HG02943 (cell line): ENCODE measurements around the gene SGCD.

Experiments
- ATAC-seq: cut with Tn5 transposase; IDR thresholded peaks from one replicate; pipeline ENCODE4 v1.9.1; 2021; ENCODE audit warnings: mild to moderate bottlenecking, low read depth, moderate library complexity; ENCODE audit not compliant: unreplicated experiment

SGCD gene

DNA sequence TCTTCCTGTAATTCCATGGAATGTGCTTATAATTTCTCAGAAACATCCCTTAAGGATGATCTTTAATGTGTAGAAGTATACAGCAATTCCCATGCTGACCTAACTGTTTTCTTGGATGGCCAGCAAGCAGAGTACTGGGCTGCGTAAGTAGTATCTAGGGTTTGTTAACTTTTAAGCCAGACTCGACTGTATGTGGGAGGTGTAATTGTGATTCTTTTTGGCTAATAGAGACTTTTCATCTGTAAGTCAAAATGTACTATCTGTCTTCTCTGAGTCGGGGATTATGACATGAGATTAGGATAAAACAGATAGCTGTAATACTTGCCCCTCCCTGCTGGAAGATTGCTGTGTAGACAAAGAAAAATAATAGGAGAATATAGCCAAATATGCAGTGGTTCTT lies 169.3 kb downstream of the SGCD start:
- ATAC-seq: no peak

DNA sequence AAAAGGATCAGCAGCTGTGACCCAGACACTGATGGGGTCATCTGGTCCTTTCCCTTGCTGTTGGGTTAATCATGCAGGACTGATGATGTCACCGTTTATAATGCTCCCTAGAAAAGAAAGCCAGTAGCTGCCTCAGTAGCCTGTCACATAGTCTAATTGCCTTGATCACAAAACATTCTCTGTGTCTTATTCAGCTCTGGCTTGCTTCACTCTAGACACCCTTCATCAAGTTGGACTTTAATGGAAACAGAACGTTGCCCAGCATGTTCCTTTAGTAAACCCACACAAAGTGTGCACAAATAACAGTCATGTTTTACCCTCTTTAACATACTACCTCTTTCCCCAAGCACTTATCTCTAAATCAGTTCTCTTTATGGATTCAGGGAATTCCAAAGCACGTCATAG lies 170.8 kb downstream of the SGCD start:
- ATAC-seq: no peak

DNA sequence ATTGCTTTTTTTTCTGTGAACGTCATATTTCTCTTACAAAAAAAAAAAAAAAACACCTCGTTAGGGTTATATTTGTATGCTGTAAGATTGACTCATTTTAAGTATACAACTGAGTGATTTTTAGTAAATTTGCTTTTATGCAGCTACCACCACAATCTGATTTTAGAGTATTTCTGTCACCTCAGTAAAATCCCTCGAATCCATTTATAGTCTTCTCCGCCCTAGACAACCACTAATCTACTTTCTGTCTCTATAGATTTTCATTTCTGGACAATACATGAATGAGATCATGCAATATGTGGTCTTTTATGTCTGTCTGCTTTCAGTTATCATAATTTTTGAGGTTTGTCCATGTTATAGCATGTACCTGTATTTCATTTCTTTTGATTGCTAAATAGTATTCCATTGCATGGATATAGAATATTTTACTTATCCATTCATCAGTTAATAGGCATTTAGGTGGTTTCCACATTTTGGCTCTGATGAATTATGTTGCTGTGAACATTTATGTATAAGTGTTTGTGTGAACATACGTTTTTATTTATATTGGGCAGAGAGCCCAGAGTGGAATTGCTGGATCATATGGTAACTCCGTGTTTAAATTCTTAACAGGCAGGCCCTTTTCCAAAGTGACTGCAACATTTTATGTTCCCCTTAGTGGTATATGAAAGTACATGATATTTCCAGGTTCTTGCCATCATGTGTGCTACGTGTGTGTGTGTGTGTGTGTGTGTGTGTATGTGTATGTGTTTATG lies 171.4 kb downstream of the SGCD start:
- no peak for ATAC-seq

DNA sequence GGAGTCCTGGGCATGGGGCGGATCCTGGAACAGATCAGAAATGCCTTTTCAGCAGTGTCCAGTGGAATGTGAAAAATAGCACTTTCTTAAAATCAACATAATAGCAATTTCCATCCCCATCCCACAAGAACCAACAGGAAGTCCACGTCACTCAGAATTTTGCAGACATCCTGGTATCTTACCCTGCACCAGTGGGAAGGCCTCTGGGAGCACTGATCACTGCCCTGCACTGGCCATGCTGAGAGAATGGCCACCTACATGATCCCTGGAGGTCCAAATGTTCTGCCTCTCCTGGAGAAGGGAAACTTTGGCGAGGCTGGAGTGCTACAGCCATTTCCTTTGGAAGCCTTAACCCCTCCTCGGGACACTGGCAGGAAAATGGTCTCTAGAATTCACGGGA lies 173.8 kb downstream of the SGCD start:
- ATAC-seq: no peak

- no peak for ATAC-seq
Measured at GRCh38 chr5:156505101-156505500, 178.1 kb downstream of the SGCD start.

- no peak for ATAC-seq
Measured at GRCh38 chr5:156513123-156513815, 186.3 kb downstream of the SGCD start.

GRCh38 chr5:156515121-156515520 lies 188.2 kb downstream of the SGCD start:
- no peak for ATAC-seq

DNA sequence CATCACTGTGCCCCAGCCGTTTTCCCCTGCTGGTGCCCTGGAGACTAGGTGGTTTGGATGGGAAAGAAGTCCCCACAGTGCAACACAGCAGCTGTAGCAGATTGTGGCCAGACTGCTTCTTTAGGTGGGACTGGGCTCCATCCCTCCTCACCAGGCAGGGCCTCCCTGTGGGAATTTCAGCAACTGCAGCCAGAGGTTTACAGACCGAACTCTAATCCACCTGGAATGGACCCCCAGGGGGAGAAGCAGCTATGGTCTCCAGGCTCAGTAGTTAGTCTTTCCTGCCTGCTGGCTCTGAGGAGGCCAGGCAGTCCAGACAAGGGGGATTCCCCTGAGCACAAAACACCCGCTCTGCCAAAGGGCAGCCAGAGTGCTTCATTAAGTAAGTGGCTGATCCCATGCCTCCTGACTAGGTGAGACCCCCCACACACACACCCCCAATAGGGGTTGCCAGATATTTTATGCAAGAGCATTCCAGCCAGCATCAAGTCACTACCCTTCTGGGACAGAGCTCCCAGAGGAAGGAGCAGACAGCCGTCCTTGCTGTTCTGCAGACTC lies 188.9 kb downstream of the SGCD start:
- ATAC-seq: no peak

DNA sequence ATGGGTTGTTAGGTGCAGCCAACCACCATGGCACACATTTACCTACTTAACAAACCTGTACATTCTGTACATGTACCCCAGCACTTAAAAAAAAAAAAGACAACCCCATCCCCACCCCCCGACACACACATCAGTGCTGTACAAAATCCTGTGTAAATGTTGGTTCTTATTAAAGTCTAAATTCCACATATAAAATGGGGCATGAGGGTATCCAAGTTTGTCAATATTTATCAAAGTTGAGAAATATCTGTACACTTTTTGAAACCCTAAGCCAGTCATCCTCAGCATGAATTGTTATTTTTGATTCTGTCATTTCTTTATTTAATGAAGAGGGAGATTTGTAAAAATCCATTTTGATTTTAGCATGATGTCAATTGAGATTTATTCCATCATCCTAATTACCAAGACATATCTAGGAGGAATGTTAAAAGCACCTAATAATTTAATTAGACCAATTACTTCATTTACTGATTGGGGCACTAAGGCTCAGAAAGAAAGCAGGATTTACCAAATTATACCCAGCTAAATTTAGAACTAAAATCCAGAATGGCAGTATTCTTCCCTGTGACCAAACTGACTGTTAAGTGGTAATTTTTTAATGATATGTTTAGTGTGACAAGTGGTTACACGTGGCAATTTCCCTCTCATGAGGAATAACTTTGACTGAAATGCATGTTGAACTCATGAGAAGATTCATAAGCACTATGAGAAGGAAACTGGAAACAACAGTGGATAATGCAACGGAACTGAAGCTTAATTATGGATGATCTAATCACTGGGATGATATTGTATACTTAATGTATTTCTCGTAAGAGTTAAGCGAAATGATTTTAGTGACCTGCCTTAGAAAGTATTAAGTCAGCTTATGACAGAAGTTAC lies 195.9 kb downstream of the SGCD start:
- ATAC-seq: no peak

- ATAC-seq: no peak
Measured at GRCh38 chr5:156523607-156524006, 196.6 kb downstream of the SGCD start.

GRCh38 chr5:156526081-156526925 lies 199.3 kb downstream of the SGCD start:
- ATAC-seq: no peak

GRCh38 chr5:156527611-156528010 lies 200.6 kb downstream of the SGCD start:
- ATAC-seq: no peak

DNA sequence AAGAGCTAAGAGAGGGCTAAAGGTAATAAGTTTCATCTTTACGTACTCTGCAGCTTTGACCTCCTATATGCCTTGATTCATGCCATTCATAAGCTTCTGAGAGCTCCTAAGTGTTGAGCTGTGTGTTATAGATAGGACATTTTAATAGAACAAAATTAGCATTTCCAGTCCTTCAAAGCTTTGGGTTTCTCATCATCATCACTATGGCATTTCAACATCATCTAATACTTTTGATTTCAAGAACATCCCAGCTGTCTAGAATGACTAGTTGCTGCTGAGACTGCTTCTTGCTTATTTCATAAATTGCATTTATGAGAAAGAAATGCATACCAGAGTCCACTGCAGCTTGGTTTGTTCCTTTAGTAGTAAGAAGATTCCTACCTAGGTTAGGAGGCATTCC lies 201.7 kb downstream of the SGCD start:
- ATAC-seq: no peak

DNA sequence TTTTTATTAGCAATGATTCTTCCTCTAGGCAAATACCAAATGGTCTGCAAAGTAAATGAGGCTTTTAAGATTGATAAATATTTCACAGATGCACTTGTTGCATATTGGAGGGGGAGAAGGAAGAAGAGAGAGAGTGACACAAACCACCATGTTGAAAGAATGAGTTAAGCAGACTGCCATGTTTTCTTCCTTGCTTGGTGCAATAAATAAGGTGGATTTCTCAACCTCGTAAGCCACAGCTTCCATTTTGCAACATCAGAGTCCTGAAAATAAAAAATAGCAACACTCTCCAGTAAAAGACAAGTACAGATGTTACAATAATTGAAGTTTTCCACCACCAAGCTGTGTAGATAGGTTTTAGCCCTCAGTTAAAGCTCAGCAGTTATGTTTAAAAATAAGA lies 202.9 kb downstream of the SGCD start:
- ATAC-seq: no peak

- no peak for ATAC-seq
Measured at GRCh38 chr5:156531199-156531598, 204.2 kb downstream of the SGCD start.

DNA sequence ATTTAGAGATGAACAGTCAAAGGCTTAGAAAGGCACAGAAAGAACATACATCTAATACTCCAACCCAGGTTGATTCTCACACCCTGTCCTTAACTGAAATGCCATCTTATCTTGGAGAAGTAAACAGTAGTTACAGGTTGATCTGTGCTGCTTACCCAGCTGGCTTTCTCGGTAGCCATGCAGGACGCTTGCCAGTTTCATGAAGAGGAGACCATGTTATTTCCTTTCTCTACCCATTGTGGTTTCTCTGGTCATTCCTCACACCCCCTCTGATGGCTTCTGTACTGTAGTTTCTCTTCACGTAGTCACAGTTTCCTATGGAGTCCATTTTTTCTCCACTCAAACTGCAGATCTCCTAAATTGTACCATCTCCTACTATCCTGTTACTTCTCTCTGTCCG lies 206.0 kb downstream of the SGCD start:
- no peak for ATAC-seq

- ATAC-seq: no peak
Measured at GRCh38 chr5:156534085-156534484, 207.1 kb downstream of the SGCD start.

GRCh38 chr5:156534906-156535485 lies 208.0 kb downstream of the SGCD start:
- no peak for ATAC-seq

DNA sequence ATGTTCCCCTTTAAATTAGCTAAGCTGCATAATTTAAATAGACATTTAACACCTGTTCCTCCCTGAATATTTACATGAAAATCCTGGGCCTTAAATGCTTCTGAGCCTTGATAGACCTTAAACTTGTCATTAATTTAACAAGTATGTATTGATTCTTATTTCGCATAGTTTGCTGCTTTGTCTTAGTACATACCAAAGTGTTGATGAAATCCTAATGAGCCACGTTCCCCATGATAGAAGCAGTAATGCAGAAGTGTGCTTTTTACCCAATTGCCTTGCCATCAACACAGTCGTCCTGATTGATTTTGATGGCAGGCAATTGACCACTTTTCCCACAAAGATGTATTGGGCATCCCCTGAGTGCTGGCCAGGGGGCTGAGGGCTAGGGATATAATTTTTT lies 213.5 kb downstream of the SGCD start:
- ATAC-seq: no peak

DNA sequence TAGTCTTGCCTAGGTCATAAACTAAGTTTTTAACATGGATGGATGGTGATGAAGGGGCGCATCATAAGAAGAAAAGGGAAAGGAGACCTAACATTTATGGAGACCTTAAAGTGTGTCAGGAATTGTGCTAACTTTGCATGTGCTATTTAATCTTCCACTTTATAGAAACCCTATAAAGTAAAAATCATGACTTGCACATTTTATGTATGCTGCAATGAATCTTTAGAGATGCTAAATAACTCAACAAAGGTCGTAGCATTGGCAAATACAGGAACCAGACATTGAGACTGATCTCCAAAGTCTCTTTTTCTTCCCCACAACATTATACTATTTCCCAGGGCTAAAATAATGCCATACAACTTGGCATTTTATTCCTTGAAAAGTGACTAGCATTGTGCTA lies 214.6 kb downstream of the SGCD start:
- ATAC-seq: no peak
